Hindlimb muscle (tissue), 1 donor: Measurements from ENCODE around the gene KLF3. TPM values are rescaled to one million over a fixed set of nuclear protein-coding genes. Genes with fewer than 3 reads are reported as not detected.

Source experiments
- DNase-seq: peaks from one replicate; pipeline ENCODE4 v3.0.0-alpha.2; 2013
- polyA plus RNA-seq: library from polyadenylated mRNA; unstranded; fragments of 120-200 nt; gene quantifications from one replicate; pipeline ENCODE4 v1.2.1, GENCODE V29; 2013; ENCODE audit not compliant: insufficient read length

Gene KLF3
- polyA plus RNA-seq, 1 donor, result 34.0 TPM

- DNase-seq, result no peak
Measured at GRCh38 chr4:38698176-38698575, 34.2 kb downstream of the KLF3 start.

- no peak for DNase-seq
Measured at GRCh38 chr4:38699112-38699511, 35.1 kb downstream of the KLF3 start.

- no peak for DNase-seq
Measured at GRCh38 chr4:38703635-38704034, 39.6 kb downstream of the KLF3 start.

GRCh38 chr4:38704622-38705154 lies 40.7 kb downstream of the KLF3 start:
- no peak for DNase-seq

GRCh38 chr4:38706301-38706700 lies 42.3 kb downstream of the KLF3 start:
- DNase-seq, result no peak

GRCh38 chr4:38710053-38710452 lies 46.1 kb downstream of the KLF3 start:
- no peak for DNase-seq

GRCh38 chr4:38711066-38711465 lies 47.1 kb downstream of the KLF3 start:
- DNase-seq, result no peak

- DNase-seq, result no peak
Measured at GRCh38 chr4:38715050-38715449, 51.1 kb downstream of the KLF3 start.

- no peak for DNase-seq
Measured at GRCh38 chr4:38716256-38716655, 52.3 kb downstream of the KLF3 start.

- DNase-seq, result no peak
Measured at GRCh38 chr4:38717604-38718003, 53.6 kb downstream of the KLF3 start.

- DNase-seq, result no peak
Measured at GRCh38 chr4:38723114-38723513, 59.1 kb downstream of the KLF3 start.

GRCh38 chr4:38723726-38724474 lies 59.9 kb downstream of the KLF3 start:
- no peak for DNase-seq

- no peak for DNase-seq
Measured at GRCh38 chr4:38724475-38724808, 60.4 kb downstream of the KLF3 start.

- no peak for DNase-seq
Measured at GRCh38 chr4:38728631-38729141, 64.7 kb downstream of the KLF3 start.

GRCh38 chr4:38730493-38730829 lies 66.5 kb downstream of the KLF3 start:
- no peak for DNase-seq

- DNase-seq, result peak; percentile 82
Measured at GRCh38 chr4:38730830-38731646, 67.0 kb downstream of the KLF3 start.

- DNase-seq, result no peak
Measured at GRCh38 chr4:38733663-38734062, 69.7 kb downstream of the KLF3 start.

GRCh38 chr4:38734446-38734845 lies 70.4 kb downstream of the KLF3 start:
- no peak for DNase-seq

- DNase-seq, result no peak
Measured at GRCh38 chr4:38734911-38735310, 70.9 kb downstream of the KLF3 start.

GRCh38 chr4:38735870-38736269 lies 71.9 kb downstream of the KLF3 start:
- no peak for DNase-seq

- no peak for DNase-seq
Measured at GRCh38 chr4:38738940-38739803, 75.2 kb downstream of the KLF3 start.

GRCh38 chr4:38740303-38740702 lies 76.3 kb downstream of the KLF3 start:
- DNase-seq, result no peak

GRCh38 chr4:38743866-38744265 lies 79.9 kb downstream of the KLF3 start:
- DNase-seq, result no peak
